Spleen (tissue), 11 donors: ENCODE results near the gene MECR. TPM values are rescaled to one million over a fixed set of nuclear protein-coding genes. Genes with fewer than 3 reads are reported as not detected.

Source experiments
- DNase-seq: peaks from one replicate; pipeline ENCODE4 v3.0.0-alpha.2; 2020
- H3K27ac ChIP-seq, 8 donors: fragments of 200-600 bp; sonication (generic) in 7 of 8; 1 replicate in 4 of 8; 2 replicates in 4 of 8; pipeline versions ENCODE4 v1.5.0 to v1.8.0; 2016 to 2021; ENCODE audit warnings: inconsistent platforms in 4 of 8, mild to moderate bottlenecking in 4 of 8, moderate library complexity in 1 of 8
- H3K27me3 ChIP-seq, 7 donors: fragments of 200-600 bp; sonication (generic) in 6 of 7; replicated peaks in 1 of 7; 1 replicate in 4 of 7; 2 replicates in 3 of 7; pipeline versions ENCODE4 v1.5.0 to v1.8.0; 2016 to 2021; ENCODE audit warnings: inconsistent platforms in 3 of 7, mild to moderate bottlenecking in 1 of 7
- H3K36me3 ChIP-seq, 6 donors: fragments of 200-600 bp; sonication (generic) in 5 of 6; 1 replicate in 4 of 6; 2 replicates in 2 of 6; pipeline versions ENCODE4 v1.5.0 to v1.8.0; 2016 to 2021; ENCODE audit warnings: inconsistent platforms in 2 of 6
- H3K4me1 ChIP-seq, 6 donors: fragments of 200-600 bp; sonication (generic) in 5 of 6; 1 replicate in 3 of 6; 2 replicates in 3 of 6; pipeline versions ENCODE4 v1.5.0 to v1.8.0; 2016 to 2021; ENCODE audit warnings: inconsistent platforms in 3 of 6
- H3K4me3 ChIP-seq, 8 donors: fragments of 200-600 bp; sonication (generic) in 7 of 8; 1 replicate in 4 of 8; 2 replicates in 4 of 8; pipeline versions ENCODE4 v1.5.0 to v1.8.0; 2016 to 2021; ENCODE audit warnings: inconsistent platforms in 4 of 8, mild to moderate bottlenecking in 4 of 8, moderate library complexity in 2 of 8
- H3K9me3 ChIP-seq, 8 donors: fragments of 200-600 bp; sonication (generic) in 7 of 8; 1 replicate in 4 of 8; 2 replicates in 4 of 8; pipeline versions ENCODE4 v1.5.0 to v1.8.0; 2016 to 2021; ENCODE audit warnings: inconsistent platforms in 4 of 8
- CTCF ChIP-seq, 11 experiments: fragments of 200-600 bp in 7 of 11; fragments of 450-650 bp in 4 of 11; sonication (generic) in 4 of 11; IDR thresholded peaks in 8 of 11; conservative IDR thresholded peaks in 3 of 11; 1 replicate in 7 of 11; 2 replicates in 4 of 11; pipeline versions ENCODE4 v1.4.0 to v1.8.0; 2016 to 2021; ENCODE audit warnings: antibody characterized with exemption in 11 of 11, inconsistent platforms in 4 of 11, mild to moderate bottlenecking in 1 of 11
- POLR2A ChIP-seq, 3 donors: fragments of 450-650 bp; IDR thresholded peaks; one replicate each; pipeline ENCODE4 v1.5.1; 2017; ENCODE audit warnings: antibody characterized with exemption in 3 of 3, mild to moderate bottlenecking in 1 of 3
- POLR2AphosphoS5 ChIP-seq, 3 donors: sonication (generic); formaldehyde crosslinking; IDR thresholded peaks; one replicate each; pipeline ENCODE4 v1.5.1; 2017; ENCODE audit warnings: antibody characterized with exemption in 3 of 3
- WGBS, 5 donors: extraction: QIAGEN DNeasy Blood & Tissue Kit in 3 of 5; methylation state at CpG; one replicate each; pipeline versions ENCODE4 v1.1.5 to v1.1.7; 2013 to 2018; 5-methylcytosine and 5-hydroxymethylcytosine counted together
- intact Hi-C: fragments of 100-400 bp; cut with DNase I; formaldehyde crosslinking; loops from one replicate; pipeline ENCODE4 v1.15.0; 2023; ENCODE audit warnings: low total_unique reads
- polyA plus RNA-seq, 3 donors: library from polyadenylated mRNA; stranded (reverse); fragments of 200-250 nt; gene quantifications; one replicate each; pipeline ENCODE4 v1.2.1, GENCODE V29; 2013
- total RNA-seq, 7 donors: library from RNA; depleted of rRNA in 3 of 7; stranded (reverse); fragments of >200 nt in 3 of 7; fragmentation: NEBNext Ultra II Directional in 4 of 7; extraction: Animal tissue kit (Norgen Biotek cat#: 25700) in 4 of 7; gene quantifications; one replicate each; pipeline versions ENCODE4 v1.1.0 to v1.2.1, GENCODE V29; 2016 to 2021
- donor health status: healthy with polysubstance abuse.
- donor health status: DM: no; HTN: no; CAD: no; lungs with moderate emphysema.
- donor health status: DM: no; HTN: no; CAD: no.
- donor health status: Bipolar disorder and iron deficiency.
- donor health status: healthy.
- donor health status: DM: no; HTN: no; CAD: no.
- donor health status: DM: yes; HTN: yes; CAD: no.

Gene MECR
- total and polyA plus RNA-seq, 10 donors: 6.4 to 25.4 (median 14.7) TPM

GRCh38 chr1:29249951-29250581 lies 19.3 kb upstream of the MECR start:
- TF ChIP-seq POLR2A (IDR thresholded peaks at IDR 0.05) (no peak), CTCF (IDR thresholded peaks at IDR 0.05 in 8 of 11, conservative IDR thresholded peaks at IDR 0.05 in 3 of 11) (no peak), POLR2AphosphoS5 (IDR thresholded peaks at IDR 0.05) (no peak)
- Histone ChIP-seq H3K36me3 (no peaks in the 10 kb centered on the region), H3K27ac (no peak overlapping the region), H3K4me3 (no peak overlapping the region), H3K27me3 (peaks cover 0 to 26% (median 0%) of the 10 kb centered on the region in 7 donors), H3K4me1 (no peaks in the 10 kb centered on the region), H3K9me3 (no peaks in the 10 kb centered on the region)
- peak; percentile 11 for DNase-seq
- intact Hi-C loops: no loop called here
- WGBS, 5 donors: 88 to 100% (median 94%) methylated on average over 2 of the region's 2 CpGs

- H3K4me1 ChIP-seq: no peaks in the 10 kb centered on the region
- no peaks in the 10 kb centered on the region for H3K36me3 ChIP-seq
- DNase-seq: peak; percentile 31
- intact Hi-C loops: no loop called here
- no peak overlapping the region for H3K27ac ChIP-seq
- H3K4me3 ChIP-seq: no peak overlapping the region
- 42 to 53% (median 49%) methylated on average over 8 of the region's 8 CpGs for WGBS, 5 donors
- no peaks in the 10 kb centered on the region for H3K9me3 ChIP-seq
- TF ChIP-seq POLR2A (IDR thresholded peaks at IDR 0.05) (no peak), POLR2AphosphoS5 (IDR thresholded peaks at IDR 0.05) (no peak), CTCF (IDR thresholded peaks at IDR 0.05 in 8 of 11, conservative IDR thresholded peaks at IDR 0.05 in 3 of 11) (no peak)
- H3K27me3 ChIP-seq: peaks cover 0 to 26% (median 0%) of the 10 kb centered on the region in 7 donors
These were observed 18.5 kb upstream of the MECR start for GRCh38 chr1:29249170-29249691.

- no peak overlapping the region for H3K27ac ChIP-seq
- 74 to 89% (median 85%) methylated on average over 2 of the region's 2 CpGs for WGBS, 5 donors
- peaks cover 0 to 34% (median 0%) of the 10 kb centered on the region in 7 donors for H3K27me3 ChIP-seq
- peak; percentile 12 for DNase-seq
- intact Hi-C loops: no loop called here
- no peaks in the 10 kb centered on the region for H3K4me1 ChIP-seq
- H3K36me3 ChIP-seq: no peaks in the 10 kb centered on the region
- no peak overlapping the region for H3K4me3 ChIP-seq
- TF ChIP-seq CTCF (IDR thresholded peaks at IDR 0.05 in 8 of 11, conservative IDR thresholded peaks at IDR 0.05 in 3 of 11) (no peak), POLR2A (IDR thresholded peaks at IDR 0.05) (no peak), POLR2AphosphoS5 (IDR thresholded peaks at IDR 0.05) (no peak)
- no peaks in the 10 kb centered on the region for H3K9me3 ChIP-seq
These were observed 17.7 kb upstream of the MECR start for GRCh38 chr1:29248409-29248808.

GRCh38 chr1:29247571-29248273 lies 17.0 kb upstream of the MECR start:
- H3K4me1 ChIP-seq: no peaks in the 10 kb centered on the region
- H3K9me3 ChIP-seq: no peaks in the 10 kb centered on the region
- DNase-seq: peak; percentile 20
- TF ChIP-seq POLR2AphosphoS5 (IDR thresholded peaks at IDR 0.05) (no peak), POLR2A (IDR thresholded peaks at IDR 0.05) (no peak), CTCF (IDR thresholded peaks at IDR 0.05 in 8 of 11, conservative IDR thresholded peaks at IDR 0.05 in 3 of 11) (no peak)
- peaks cover 0 to 34% (median 0%) of the 10 kb centered on the region in 7 donors for H3K27me3 ChIP-seq
- intact Hi-C loops: no loop called here
- H3K36me3 ChIP-seq: no peaks in the 10 kb centered on the region
- no peak overlapping the region for H3K4me3 ChIP-seq
- no peak overlapping the region for H3K27ac ChIP-seq
- 80 to 88% (median 85%) methylated on average over 8 of the region's 8 CpGs for WGBS, 5 donors
